WTC11 (cell line): ENCODE data around the gene POLR2A. TPM values are rescaled to one million over a fixed set of nuclear protein-coding genes. Genes with fewer than 3 reads are reported as not detected.

ENCODE experiments used
- ATAC-seq: fragments of 200-7000 bp; cut with Tn5 transposase; 2 replicates; pipeline ENCODE4 v1.10.0; 2021; ENCODE audit warnings: mild to moderate bottlenecking, moderate library complexity
- CTCF ChIA-PET: fragments of 300-600 bp; sonication (Branson Sonifier 250); formaldehyde crosslinking; loops from one replicate; lab custom pipeline; 2021; ENCODE audit warnings: antibody characterized with exemption; lab: Charles Lee
- POLR2A ChIA-PET: fragments of 350-600 bp; sonication (Branson Sonifier 250); formaldehyde crosslinking; loops from one replicate; lab custom pipeline; 2021; ENCODE audit warnings: antibody characterized with exemption; lab: Charles Lee
- DNase-seq: peaks from one replicate; pipeline ENCODE4 v3.0.0; 2021; ENCODE audit warnings: low spot score
- H3K27ac Mint-ChIP-seq: 2 replicates; pipeline ENCODE4 v1.8.0; 2021; ENCODE audit warnings: mixed read lengths
- H3K27me3 Mint-ChIP-seq: 2 replicates; pipeline ENCODE4 v1.8.0; 2021; ENCODE audit warnings: low read depth, mild to moderate bottlenecking, moderate library complexity, mixed read lengths
- H3K36me3 Mint-ChIP-seq: 2 replicates; pipeline ENCODE4 v1.8.0; 2021; ENCODE audit warnings: mixed read lengths
- H3K4me1 Mint-ChIP-seq: 2 replicates; pipeline ENCODE4 v1.8.0; 2022; ENCODE audit warnings: mixed read lengths
- H3K4me3 Mint-ChIP-seq: 2 replicates; pipeline ENCODE4 v1.8.0; 2021; ENCODE audit warnings: mild to moderate bottlenecking, moderate library complexity, mixed read lengths
- H3K9me3 Mint-ChIP-seq: 2 replicates; pipeline ENCODE4 v1.8.0; 2021; ENCODE audit warnings: mixed read lengths
- CDX4 ChIP-seq: fragments of 250-450 bp; sonication (Bioruptor Pico); IDR thresholded peaks from 2 replicates; pipeline ENCODE4 v1.9.0; 2021; ENCODE audit warnings: moderate library complexity, mild to moderate bottlenecking, inconsistent platforms, borderline replicate concordance
- E2F1 ChIP-seq: sonication (generic); formaldehyde crosslinking; IDR thresholded peaks from 2 replicates; pipeline ENCODE4 v1.8.0; 2022; ENCODE audit warnings: mild to moderate bottlenecking, missing genetic modification reagents
- E2F5 ChIP-seq: sonication (generic); formaldehyde crosslinking; IDR thresholded peaks from 2 replicates; pipeline ENCODE4 v1.8.1; 2022; ENCODE audit warnings: mild to moderate bottlenecking, moderate library complexity, missing genetic modification reagents
- ERG ChIP-seq: fragments of 250-450 bp; sonication (Bioruptor Pico); IDR thresholded peaks from 2 replicates; pipeline ENCODE4 v1.8.0; 2021; ENCODE audit warnings: mild to moderate bottlenecking
- ETV6 ChIP-seq: sonication (generic); formaldehyde crosslinking; IDR thresholded peaks from 2 replicates; pipeline ENCODE4 v1.8.1; 2022; ENCODE audit warnings: mild to moderate bottlenecking, missing genetic modification reagents
- GABPB1 ChIP-seq: sonication (generic); formaldehyde crosslinking; IDR thresholded peaks from 2 replicates; pipeline ENCODE4 v1.8.1; 2023; ENCODE audit warnings: mild to moderate bottlenecking, missing genetic modification reagents
- GRHL2 ChIP-seq: fragments of 250-450 bp; sonication (Bioruptor Pico); IDR thresholded peaks from 2 replicates; pipeline ENCODE4 v1.8.0; 2022; ENCODE audit warnings: mild to moderate bottlenecking, moderate library complexity; ENCODE audit not compliant: insufficient replicate concordance, severe bottlenecking
- HMGA2 ChIP-seq: fragments of 250-450 bp; sonication (Bioruptor Pico); IDR thresholded peaks from 2 replicates; pipeline ENCODE4 v1.4.0; 2021; ENCODE audit warnings: mild to moderate bottlenecking, moderate library complexity
- IRF1 ChIP-seq: sonication (generic); formaldehyde crosslinking; IDR thresholded peaks from 2 replicates; pipeline ENCODE4 v1.8.0; 2023; ENCODE audit warnings: missing genetic modification reagents
- NFATC4 ChIP-seq: fragments of 250-450 bp; sonication (Bioruptor Pico); IDR thresholded peaks from 2 replicates; pipeline ENCODE4 v1.9.0; 2021; ENCODE audit warnings: mild to moderate bottlenecking
- OVOL2 ChIP-seq: fragments of 250-450 bp; sonication (Bioruptor Pico); IDR thresholded peaks from 2 replicates; pipeline ENCODE4 v1.9.0; 2021; ENCODE audit warnings: mild to moderate bottlenecking, borderline replicate concordance
- PRDM15 ChIP-seq: sonication (generic); formaldehyde crosslinking; IDR thresholded peaks from 2 replicates; pipeline ENCODE4 v1.8.0; 2022; ENCODE audit warnings: missing genetic modification reagents
- PRRX2 ChIP-seq: fragments of 250-450 bp; sonication (Bioruptor Pico); IDR thresholded peaks from 2 replicates; pipeline ENCODE4 v1.8.0; 2021; ENCODE audit warnings: mild to moderate bottlenecking
- RELA ChIP-seq: sonication (generic); formaldehyde crosslinking; IDR thresholded peaks from 2 replicates; pipeline ENCODE4 v1.8.1; 2022; ENCODE audit warnings: missing genetic modification reagents, mild to moderate bottlenecking, borderline replicate concordance
- RORB ChIP-seq: fragments of 250-450 bp; sonication (Bioruptor Pico); IDR thresholded peaks from 2 replicates; pipeline ENCODE4 v1.9.0; 2021; ENCODE audit warnings: mild to moderate bottlenecking
- USF1 ChIP-seq: sonication (generic); formaldehyde crosslinking; IDR thresholded peaks from 2 replicates; pipeline ENCODE4 v1.8.0; 2022; ENCODE audit warnings: mild to moderate bottlenecking, missing genetic modification reagents
- total RNA-seq: library from RNA; stranded (reverse); gene quantifications from 3 replicates; pipeline ENCODE4 v1.2.3, GENCODE V29; 2021

Gene POLR2A
- total RNA-seq, 1 experiment from 2014 or later: 170 TPM

GRCh38 chr17:7476951-7477350 is 7.2 kb upstream of the POLR2A start:
- Mint-ChIP-seq H3K4me3 (no peak overlapping the region), H3K4me1 (peaks cover 42% of the 10 kb centered on the region), H3K27ac (no peak overlapping the region), H3K27me3 (no peaks in the 10 kb centered on the region), H3K9me3 (no peaks in the 10 kb centered on the region), H3K36me3 (no peaks in the 10 kb centered on the region)
- TF ChIP-seq ERG (CRISPR knock-in tag): no peak
- TF ChIP-seq CDX4 (CRISPR knock-in tag): no peak
- no peak for TF ChIP-seq IRF1
- no peak for TF ChIP-seq GABPB1 (CRISPR knock-in tag)
- no peak for TF ChIP-seq E2F5 (CRISPR knock-in tag)
- no peak for TF ChIP-seq HMGA2 (CRISPR knock-in tag)
- TF ChIP-seq ETV6: no peak
- TF ChIP-seq PRDM15 (CRISPR knock-in tag): no peak
- no peak for TF ChIP-seq OVOL2 (CRISPR knock-in tag)
- TF ChIP-seq USF1: no peak
- no peak for TF ChIP-seq PRRX2 (CRISPR knock-in tag)
- TF ChIP-seq RELA (CRISPR knock-in tag): no peak
- TF ChIP-seq NFATC4: no peak
- no peak for TF ChIP-seq RORB (CRISPR knock-in tag)
- no peak for TF ChIP-seq E2F1 (CRISPR knock-in tag)
- TF ChIP-seq GRHL2 (CRISPR knock-in tag): no peak
- ChIA-PET POLR2A (interaction anchor here (0.6 to 1.2 kb wide), 3 partner anchors 32 to 202 kb away, joined by 3 to 5 read pairs (median 4); no protein-coding TSS in a partner anchor), CTCF (interaction anchor here (1.1 to 5.3 kb wide), 5 partner anchors 37 to 121 kb away, joined by 3 to 27 read pairs (median 4); partner anchors contain the start of gene TMEM102)
- ATAC-seq (no peak), DNase-seq (no peak)
